ENCODE data around the gene KIF26B. TPM values are rescaled to one million over a fixed set of nuclear protein-coding genes. Genes with fewer than 3 reads are reported as not detected.

Gene KIF26B
- polyA plus RNA-seq, 1 of the 3 experiments (the other 2 are of a cell fraction), result 2.6 TPM

- peaks cover 0 to 56% of the 10 kb centered on the region in 2 experiments; a peak in 2 of 4 replicates for H3K4me1 ChIP-seq (ENCODE audit: control insufficient read depth in 1 of 2, insufficient read depth in 2 of 2, low read depth in 1 of 2, low read length in 1 of 2)
- ChIA-PET POLR2A (no interaction called here), CTCF (interaction anchor here (1.0 to 4.8 kb wide), 4 partner anchors 13 to 252 kb away, joined by 3 to 18 read pairs (median 4); no protein-coding TSS in a partner anchor)
- no peaks in the 10 kb centered on the region for H3K79me2 ChIP-seq (ENCODE audit: insufficient read depth)
- no peak overlapping the region for H3K9ac ChIP-seq
- H3K36me3 ChIP-seq (replicated peaks in 1 of 2; ENCODE audit: control insufficient read depth in 1 of 2, insufficient read depth in 2 of 2, low read length in 1 of 2), result peaks cover 3 to 29% of the 10 kb centered on the region in 2 experiments
- H3K4me2 ChIP-seq, result no peak overlapping the region
- H3K9me2 ChIP-seq, result no peaks in the 10 kb centered on the region
- H3F3A ChIP-seq (replicated peaks; ENCODE audit: insufficient read depth), result no peaks in the 10 kb centered on the region
- no peak for DNase-seq
- H3K9me3 ChIP-seq, result no peaks in the 10 kb centered on the region
- no peak overlapping the region for H3K4me3 ChIP-seq (ENCODE audit: low read depth in 2 of 2, low read length in 1 of 2)
- H3K27me3 ChIP-seq (ENCODE audit: insufficient read depth), result no peaks in the 10 kb centered on the region
- TF ChIP-seq RAD21 (IDR thresholded peaks at IDR 0.05; ENCODE audit: low read length) (no peak), MXI1 (IDR thresholded peaks at IDR 0.05; ENCODE audit: low read depth, low read length) (no peak), SMC3 (IDR thresholded peaks at IDR 0.05; ENCODE audit: low read depth, low read length) (no peak), ZBTB33 (IDR thresholded peaks at IDR 0.05; ENCODE audit: borderline replicate concordance, low read depth) (no peak), FOSL2 (IDR thresholded peaks at IDR 0.05; ENCODE audit: borderline replicate concordance, low read depth) (no peak), RXRA (IDR thresholded peaks at IDR 0.05; ENCODE audit: borderline replicate concordance, low read depth) (no peak)
- H3K27ac ChIP-seq (ENCODE audit: low read depth in 2 of 2, low read length in 1 of 2), result peak overlapping the region in 1 of 2 experiments; percentile 93; a peak in 2 of 4 replicates
- 81% methylated on average over 1 of the region's 1 CpG for WGBS (ENCODE audit: low lambda C conversion rate)
- no peak overlapping the region for H2AFZ ChIP-seq (ENCODE audit: low read depth)
- H4K20me1 ChIP-seq (ENCODE audit: insufficient read depth), result no peaks in the 10 kb centered on the region
Measured at GRCh38 chr1:245404527-245404926, 249.7 kb downstream of the KIF26B start.

GRCh38 chr1:245404952-245405351 is 250.2 kb downstream of the KIF26B start:
- no peak overlapping the region for H3K4me2 ChIP-seq
- ChIA-PET POLR2A (no interaction called here), CTCF (interaction anchor here (1.0 to 4.8 kb wide), 3 partner anchors 60 to 252 kb away, joined by 3 to 18 read pairs (median 6); no protein-coding TSS in a partner anchor)
- H3K36me3 ChIP-seq (replicated peaks in 1 of 2; ENCODE audit: control insufficient read depth in 1 of 2, insufficient read depth in 2 of 2, low read length in 1 of 2), result peaks cover 0 to 27% of the 10 kb centered on the region in 2 experiments
- no peaks in the 10 kb centered on the region for H3K9me2 ChIP-seq
- peak overlapping the region in 1 of 2 experiments; percentile 93; a peak in 2 of 4 replicates for H3K27ac ChIP-seq (ENCODE audit: low read depth in 2 of 2, low read length in 1 of 2)
- no peak for TF ChIP-seq TCF12 (IDR thresholded peaks at IDR 0.05)
- no peak for TF ChIP-seq USF1 (IDR thresholded peaks at IDR 0.05; ENCODE audit: borderline replicate concordance, low read depth)
- TF ChIP-seq FOXJ3 (CRISPR knock-in tag; IDR thresholded peaks at IDR 0.05), result peak; percentile 34; the same call in 1 of the 2 replicates
- peak; percentile 87 for TF ChIP-seq GATA2 (CRISPR knock-in tag; IDR thresholded peaks at IDR 0.05)
- TF ChIP-seq MXI1 (IDR thresholded peaks at IDR 0.05; ENCODE audit: low read depth, low read length), result 0 out of 2 replicates have a peak, but pooled peaks have one; percentile 12
- no peak for TF ChIP-seq POLR2AphosphoS5 (IDR thresholded peaks at IDR 0.05; ENCODE audit: low read depth, low read length)
- 0 out of 2 replicates have a peak, but pooled peaks have one; percentile 55 for TF ChIP-seq RCOR1 (IDR thresholded peaks at IDR 0.05; ENCODE audit: low read length)
- TF ChIP-seq CHD2 (IDR thresholded peaks at IDR 0.05; ENCODE audit: low read length, partially characterized antibody), result peak; percentile 41
- peak in 1 of 2 experiments; percentile 76; a peak in 2 of 4 replicates for TF ChIP-seq EP300 (IDR thresholded peaks at IDR 0.05; ENCODE audit: borderline replicate concordance in 1 of 2, low read depth in 1 of 2, low read length in 1 of 2)
- H4K20me1 ChIP-seq (ENCODE audit: insufficient read depth), result no peaks in the 10 kb centered on the region
- no peak overlapping the region for H3K9ac ChIP-seq
- H3K4me3 ChIP-seq (ENCODE audit: low read depth in 2 of 2, low read length in 1 of 2), result no peak overlapping the region
- H3F3A ChIP-seq (replicated peaks; ENCODE audit: insufficient read depth), result no peaks in the 10 kb centered on the region
- no peak overlapping the region for H2AFZ ChIP-seq (ENCODE audit: low read depth)
- peak; percentile 61 for DNase-seq
- no peaks in the 10 kb centered on the region for H3K27me3 ChIP-seq (ENCODE audit: insufficient read depth)
- H3K9me3 ChIP-seq, result no peaks in the 10 kb centered on the region
- peaks cover 0 to 60% of the 10 kb centered on the region in 2 experiments; a peak in 2 of 4 replicates for H3K4me1 ChIP-seq (ENCODE audit: control insufficient read depth in 1 of 2, insufficient read depth in 2 of 2, low read depth in 1 of 2, low read length in 1 of 2)
- H3K79me2 ChIP-seq (ENCODE audit: insufficient read depth), result no peaks in the 10 kb centered on the region
- WGBS (ENCODE audit: low lambda C conversion rate), result 62% methylated on average over 4 of the region's 4 CpGs

Measured in SK-N-SH (cell line).